Stimulated activated CD4-positive, alpha-beta T cell treated with anti-CD3 and anti-CD28 coated beads, Interleukin-12 subunit alpha, Interleukin-12 subunit beta, amount 100 ng/mL, for 24 hours (primary cell): ENCODE data around the gene ENTREP3.
"Not testable (repeated sequence)": the region's sequence is repeated elsewhere in the genome, so short reads cannot be mapped to it uniquely, and the experiment has no call there.

Source experiments
- DNase-seq, 2 experiments: peaks; one replicate each; pipeline ENCODE4 v3.0.0-alpha.2; 2020; ENCODE audit warnings: low read depth in 2 of 2

The ENTREP3 gene

DNA sequence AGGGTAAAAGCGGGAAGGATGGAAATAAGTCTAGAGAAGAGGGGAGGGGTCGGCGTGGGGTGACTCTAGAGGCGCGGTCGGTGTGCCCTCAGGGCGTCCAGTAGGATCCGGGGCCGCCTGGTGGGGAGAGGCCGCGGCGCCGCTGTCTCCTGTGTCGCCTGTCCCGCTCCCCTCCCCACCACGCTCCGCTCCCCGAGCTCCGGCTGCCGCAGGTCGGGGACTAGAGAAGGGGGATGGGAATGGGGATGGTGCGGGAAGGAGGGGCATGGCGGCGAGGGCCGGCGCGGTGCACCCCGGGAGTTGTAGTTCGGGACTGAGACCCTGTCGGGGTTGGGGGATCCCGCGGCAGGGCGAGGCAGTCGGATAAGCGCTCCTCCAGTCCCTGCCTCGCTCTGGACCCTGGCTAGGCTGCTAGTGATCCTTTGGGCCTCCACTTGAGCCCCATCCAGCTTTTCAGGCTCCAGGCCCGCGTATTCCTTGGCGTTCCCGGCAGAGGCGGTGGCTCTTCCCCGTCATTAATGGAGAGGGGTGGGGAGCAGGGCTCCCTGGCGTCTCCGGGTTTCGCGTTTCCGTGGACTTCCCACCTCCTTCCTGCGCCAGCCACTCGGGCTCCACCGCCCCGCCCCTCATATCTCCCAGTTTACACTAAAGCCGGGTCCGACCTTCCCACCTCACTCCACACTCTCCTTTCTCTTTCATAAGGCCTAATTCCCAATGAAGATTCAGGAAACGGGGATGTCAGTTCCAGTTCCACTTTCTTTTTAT lies at the start of gene ENTREP3:
ENTREP3 (minus strand) TSS at position 241 of the 765 bp plus-strand sequence. CDS start 606 bp downstream, outside the sequence.
- peak; percentile 67 to 80 for DNase-seq

DNA sequence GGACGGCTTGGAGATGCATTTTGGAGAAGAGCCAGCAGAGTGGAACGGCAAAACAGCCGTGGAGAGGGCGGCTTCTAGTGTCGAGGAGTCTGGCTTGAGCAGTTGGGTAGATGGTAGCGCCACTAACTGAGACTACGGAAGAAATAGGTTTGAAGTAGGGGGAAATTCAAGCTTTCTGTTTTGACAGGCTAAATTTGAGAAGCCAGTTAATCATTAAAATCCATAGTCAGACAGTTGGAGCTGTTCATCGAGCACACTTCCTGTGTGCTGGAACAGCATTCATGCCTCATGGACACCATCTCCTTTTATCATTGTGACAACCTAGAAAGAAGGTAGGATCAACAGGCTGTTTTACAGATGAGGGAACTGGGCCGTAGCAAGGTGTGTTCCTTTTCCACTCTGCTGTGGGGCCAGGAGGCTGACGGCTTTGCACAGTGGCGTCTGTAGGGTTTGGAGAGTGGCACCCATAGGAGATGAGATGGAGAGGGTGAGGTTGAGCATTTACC lies 49.3 kb upstream of the ENTREP3 start:
- no peak for DNase-seq

DNA sequence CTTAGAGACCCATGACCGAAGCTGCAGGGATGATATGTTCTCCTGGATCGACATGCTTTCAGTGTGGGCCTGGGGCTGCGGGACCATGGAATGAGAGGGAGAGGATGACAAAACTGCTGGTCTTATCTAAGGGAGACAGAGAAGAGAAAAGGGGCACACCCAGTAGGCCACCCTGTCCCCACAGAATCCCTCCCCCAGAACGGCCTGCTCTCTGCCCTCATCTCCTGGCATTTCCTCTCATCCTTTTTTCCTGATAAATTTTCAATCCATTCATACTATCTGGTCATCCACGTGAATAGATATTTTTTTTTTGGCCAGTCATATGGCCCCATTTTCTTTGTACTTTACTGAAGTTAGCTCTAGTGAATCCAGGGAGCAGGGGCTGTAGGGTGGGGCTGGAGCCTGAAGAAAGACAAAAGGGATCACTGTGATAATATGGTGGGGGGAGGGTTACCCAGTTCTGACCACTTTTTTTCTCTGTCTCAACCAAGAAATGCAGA lies 46.1 kb upstream of the ENTREP3 start, which contains the start of gene PKLR:
PKLR (minus strand) TSS at position 97 of the 500 bp plus-strand sequence; CDS start at position 54, 43 bp downstream.
- DNase-seq = no peak

GRCh38 chr1:155300553-155301329 lies 45.5 kb upstream of the ENTREP3 start:
- no peak for DNase-seq

- DNase-seq = no peak
Observed at GRCh38 chr1:155300024-155300423, 44.7 kb upstream of the ENTREP3 start.

DNA sequence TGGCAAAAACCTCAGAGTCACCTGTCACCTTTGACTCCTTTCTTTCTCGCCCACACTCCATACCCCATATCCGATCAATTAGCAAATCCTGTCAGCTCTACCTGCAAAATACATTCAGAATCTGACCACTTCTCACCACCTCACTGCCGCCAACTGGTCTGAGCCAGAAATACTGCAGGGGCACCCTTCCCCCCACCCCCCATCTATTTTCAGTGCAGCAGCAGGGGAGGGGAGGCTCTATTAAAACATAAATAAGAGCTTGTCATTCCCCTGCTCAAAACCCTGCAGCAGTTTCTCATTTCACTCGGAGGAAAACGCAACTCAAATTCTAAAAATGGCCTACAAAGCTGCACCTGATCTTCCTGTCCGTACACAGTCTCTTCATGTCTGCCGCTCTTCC lies 42.1 kb upstream of the ENTREP3 start:
- DNase-seq = no peak

DNA sequence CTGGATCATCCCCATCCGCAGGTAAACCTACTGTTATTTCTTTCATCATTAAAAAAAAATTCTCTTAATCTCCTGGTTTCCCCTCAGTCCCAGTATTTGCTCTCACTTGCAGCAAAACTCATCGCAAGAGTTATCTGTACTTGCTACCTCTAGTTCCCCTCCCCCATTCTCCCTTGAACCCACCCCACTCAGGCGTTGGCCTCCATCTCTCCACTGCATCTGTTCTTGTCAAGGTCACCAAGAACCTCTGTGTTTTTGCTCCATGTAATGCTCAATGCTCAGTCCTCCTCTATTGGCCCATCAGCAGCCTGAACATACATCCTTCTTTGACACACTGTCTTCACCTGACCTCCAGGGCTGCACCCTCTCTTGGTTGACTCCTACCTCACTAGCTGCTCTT lies 41.4 kb upstream of the ENTREP3 start:
- DNase-seq = no peak

GRCh38 chr1:155295942-155296267 lies 40.6 kb upstream of the ENTREP3 start:
- DNase-seq = no peak

DNA sequence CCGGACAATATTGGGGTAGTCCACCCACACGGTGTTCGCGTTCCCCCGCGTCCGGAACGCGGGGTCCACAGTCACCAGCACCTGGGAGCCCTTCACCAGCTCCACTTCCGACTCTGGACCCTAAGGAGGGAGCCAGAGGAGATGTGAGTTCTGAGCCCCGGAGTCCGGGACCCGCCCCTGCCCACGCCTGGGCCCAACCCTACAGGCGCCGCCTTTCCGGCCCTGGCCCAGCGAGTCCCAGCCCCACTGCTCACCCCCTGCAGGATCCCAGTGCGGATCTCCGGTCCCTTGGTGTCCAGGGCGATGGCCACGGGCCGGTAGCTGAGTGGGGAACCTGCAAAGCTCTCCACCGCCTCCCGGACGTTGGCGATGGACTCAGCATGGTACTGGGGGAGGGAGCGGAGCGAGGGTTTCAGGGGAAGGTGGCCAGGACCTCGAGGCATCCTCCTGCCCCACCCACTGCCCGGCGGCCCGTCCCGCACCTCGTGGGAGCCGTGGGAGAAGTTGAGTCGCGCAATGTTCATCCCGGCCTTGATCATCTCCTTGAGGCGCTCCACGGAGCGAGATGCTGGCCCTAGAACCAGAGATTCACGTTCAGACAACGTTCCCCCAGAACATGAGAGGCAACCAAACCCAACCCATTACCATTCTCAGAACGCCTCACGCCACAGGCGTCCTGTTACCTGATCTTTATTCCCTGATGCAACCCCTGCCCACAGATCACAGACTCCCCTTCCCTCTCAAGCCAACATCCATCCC lies 40.1 kb upstream of the ENTREP3 start:
- DNase-seq = no peak

DNA sequence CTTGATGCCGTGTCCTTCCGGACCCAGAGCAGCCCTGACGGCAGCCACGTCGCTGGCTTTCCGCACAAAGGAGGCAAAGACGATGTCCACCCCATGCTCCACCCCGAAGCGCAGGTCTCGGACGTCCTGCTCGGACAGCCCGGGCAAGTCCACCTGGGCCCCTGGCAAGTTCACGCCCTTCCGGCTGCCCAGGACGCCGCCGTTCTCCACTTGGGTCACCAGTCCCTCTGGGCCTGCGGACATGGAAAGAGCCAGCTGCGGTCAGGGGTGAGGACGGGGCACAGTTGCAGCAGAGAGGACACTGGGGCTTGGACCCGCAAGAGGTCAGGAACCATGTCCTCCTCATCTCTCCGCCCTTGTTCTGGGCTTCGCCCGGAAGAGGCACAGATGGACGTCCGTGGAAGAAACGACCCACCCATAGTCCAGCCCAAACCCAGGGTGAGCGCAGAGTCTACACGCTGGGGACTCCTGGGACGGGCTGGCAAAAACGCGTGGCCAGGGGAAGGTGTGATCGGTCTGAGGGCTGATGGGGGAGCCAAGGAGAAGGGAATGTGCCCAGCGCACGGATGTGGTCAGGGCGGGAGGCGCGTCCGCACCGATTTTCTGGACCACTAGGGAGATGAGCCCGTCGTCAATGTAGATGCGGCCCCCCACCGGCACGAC lies 39.4 kb upstream of the ENTREP3 start:
- no peak for DNase-seq

DNA sequence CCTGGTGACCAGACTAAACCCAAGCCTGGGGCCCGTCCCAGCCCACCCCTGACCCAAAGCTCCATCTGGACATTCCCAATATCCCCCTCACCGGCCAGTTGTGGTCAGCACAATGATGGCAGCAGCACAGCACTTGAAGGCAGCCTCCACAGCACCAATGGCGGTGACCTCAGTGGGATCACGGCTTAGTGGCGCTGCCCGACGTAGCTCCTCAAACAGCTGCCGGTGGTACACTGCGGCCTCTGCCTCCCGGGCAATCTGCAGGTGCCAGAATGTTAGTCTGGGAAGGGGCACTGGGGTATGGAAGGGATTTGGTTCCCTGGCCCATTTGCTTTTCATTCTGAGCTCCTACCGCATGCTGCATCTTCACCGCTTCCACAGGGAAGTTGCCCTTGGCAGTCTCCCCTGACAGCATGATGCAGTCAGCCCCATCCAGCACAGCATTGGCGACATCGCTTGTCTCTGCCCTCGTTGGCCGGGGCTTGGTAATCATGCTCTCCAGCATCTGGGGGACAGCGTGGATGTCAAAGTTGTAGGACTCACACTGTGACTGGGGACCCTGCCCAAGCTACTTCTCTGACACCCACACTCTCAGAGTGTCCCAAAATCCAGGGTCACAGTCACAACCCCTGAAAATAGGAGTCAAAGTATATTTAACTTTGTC lies 37.9 kb upstream of the ENTREP3 start:
- no peak for DNase-seq

- DNase-seq = not testable (repeated sequence)
Observed at GRCh38 chr1:155291006-155291405, 35.7 kb upstream of the ENTREP3 start.

DNA sequence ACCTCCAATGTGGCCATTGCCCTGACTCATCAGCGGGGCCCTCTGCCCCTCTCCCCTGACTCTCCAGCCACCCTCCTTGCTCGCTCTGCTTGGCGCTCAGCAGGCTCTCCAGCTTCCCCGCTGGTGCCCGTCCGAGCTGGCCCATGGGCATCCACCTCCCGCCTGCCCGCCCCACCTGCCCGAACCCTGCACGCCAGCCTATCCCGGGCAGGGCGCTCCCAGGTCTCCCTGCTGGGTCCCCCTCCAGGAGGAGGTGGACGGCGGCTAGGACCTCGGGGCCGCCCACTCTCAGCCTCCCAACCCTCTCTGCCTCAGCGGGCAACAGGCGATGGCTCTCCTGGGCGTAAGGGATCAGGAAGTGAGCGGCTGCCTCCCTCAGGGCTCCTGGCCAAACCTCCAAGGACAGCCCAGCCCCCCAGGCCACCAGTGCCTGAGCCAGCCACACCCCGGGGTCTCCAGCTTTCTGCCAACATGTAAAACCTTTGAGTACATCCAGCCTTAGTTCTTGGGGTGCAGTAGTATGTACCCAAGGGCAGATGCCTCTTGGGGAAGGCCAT lies 32.8 kb upstream of the ENTREP3 start:
- no peak for DNase-seq

DNA sequence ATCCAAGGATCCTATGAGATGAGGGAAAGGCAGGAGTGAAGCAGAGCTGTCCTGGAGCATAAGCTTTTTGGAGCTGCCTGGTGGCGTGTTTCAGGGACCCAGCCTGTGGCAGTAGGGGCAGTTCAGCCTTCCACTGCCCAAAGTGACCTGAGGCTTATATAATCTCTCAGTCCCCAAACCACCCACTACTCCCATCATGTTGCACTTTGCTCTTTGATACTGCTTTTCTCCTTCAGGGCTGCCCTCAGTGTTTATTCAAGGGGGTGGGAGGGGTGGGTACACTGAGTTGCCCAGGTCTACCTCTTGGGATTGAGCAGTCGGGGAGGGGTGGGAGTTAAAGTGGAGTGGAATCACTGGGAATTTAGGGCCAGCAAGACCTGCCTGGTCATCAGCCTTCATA lies 31.3 kb upstream of the ENTREP3 start:
- no peak for DNase-seq

DNA sequence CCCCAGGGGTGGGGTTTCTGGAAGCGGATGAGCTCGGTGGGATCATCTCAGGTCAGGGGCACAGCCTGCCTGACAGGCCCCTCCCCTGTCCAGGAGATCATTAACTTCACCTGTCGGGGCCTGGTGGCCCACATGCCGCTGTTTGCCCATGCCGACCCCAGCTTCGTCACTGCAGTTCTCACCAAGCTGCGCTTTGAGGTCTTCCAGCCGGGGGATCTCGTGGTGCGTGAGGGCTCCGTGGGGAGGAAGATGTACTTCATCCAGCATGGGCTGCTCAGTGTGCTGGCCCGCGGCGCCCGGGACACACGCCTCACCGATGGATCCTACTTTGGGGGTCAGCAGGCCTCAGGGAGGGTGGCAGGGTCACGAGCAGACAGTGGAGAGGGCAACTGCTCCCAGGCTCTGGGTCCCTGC lies 30.4 kb upstream of the ENTREP3 start:
- DNase-seq = no peak

- DNase-seq = no peak
Observed at GRCh38 chr1:155285063-155285462, 29.8 kb upstream of the ENTREP3 start.

DNA sequence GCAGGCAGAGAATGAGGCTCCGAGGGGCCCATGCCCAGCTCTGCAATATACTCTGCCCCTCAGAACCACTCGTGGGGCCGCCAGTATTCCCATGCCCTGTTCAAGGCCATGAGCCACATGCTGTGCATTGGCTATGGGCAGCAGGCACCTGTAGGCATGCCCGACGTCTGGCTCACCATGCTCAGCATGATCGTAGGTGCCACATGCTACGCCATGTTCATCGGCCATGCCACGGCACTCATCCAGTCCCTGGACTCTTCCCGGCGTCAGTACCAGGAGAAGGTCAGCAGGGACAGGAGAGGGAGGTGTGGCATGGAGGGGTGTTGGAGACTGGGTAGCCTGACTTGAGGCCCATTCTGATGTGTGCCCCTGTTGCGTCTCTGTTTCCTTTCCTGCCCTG lies 29.2 kb upstream of the ENTREP3 start:
- no peak for DNase-seq

DNA sequence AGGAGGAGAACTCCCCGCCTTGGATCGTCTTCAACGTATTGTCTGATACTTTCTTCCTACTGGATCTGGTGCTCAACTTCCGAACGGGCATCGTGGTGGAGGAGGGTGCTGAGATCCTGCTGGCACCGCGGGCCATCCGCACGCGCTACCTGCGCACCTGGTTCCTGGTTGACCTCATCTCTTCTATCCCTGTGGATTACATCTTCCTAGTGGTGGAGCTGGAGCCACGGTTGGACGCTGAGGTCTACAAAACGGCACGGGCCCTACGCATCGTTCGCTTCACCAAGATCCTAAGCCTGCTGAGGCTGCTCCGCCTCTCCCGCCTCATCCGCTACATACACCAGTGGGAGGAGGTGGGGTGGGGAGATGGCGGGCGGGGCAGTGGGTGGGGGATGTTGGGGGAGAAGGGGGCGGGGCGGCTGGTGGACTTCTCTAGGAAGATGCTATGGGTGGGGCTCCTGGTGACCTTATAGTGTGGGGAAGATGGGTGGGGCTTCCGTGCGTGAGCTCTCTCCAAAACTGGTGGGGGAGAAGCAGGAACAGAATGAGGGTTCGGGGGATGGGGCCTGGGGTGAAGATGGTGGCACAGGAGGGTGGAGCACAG lies 27.3 kb upstream of the ENTREP3 start:
- DNase-seq = no peak

GRCh38 chr1:155279268-155279667 lies 24.0 kb upstream of the ENTREP3 start:
- DNase-seq = no peak

- no peak for DNase-seq
Observed at GRCh38 chr1:155278689-155279160, 23.4 kb upstream of the ENTREP3 start.
